HFFc6 (cell line): ENCODE results near the gene ATP1A3. TPM values are rescaled to one million over a fixed set of nuclear protein-coding genes. Genes with fewer than 3 reads are reported as not detected.
"Not testable (repeated sequence)": the region's sequence is repeated elsewhere in the genome, so short reads cannot be mapped to it uniquely, and the experiment has no call there.

Experiments
- DNase-seq: peaks from one replicate; pipeline ENCODE4 v3.0.0-alpha.2; 2018
- H3K27ac Mint-ChIP-seq: 2 replicates; pipeline ENCODE4 v1.8.0; 2020; ENCODE audit warnings: mild to moderate bottlenecking, mixed read lengths
- H3K27me3 Mint-ChIP-seq: 2 replicates; pipeline ENCODE4 v1.8.0; 2021; ENCODE audit warnings: mild to moderate bottlenecking, moderate library complexity, mixed read lengths; ENCODE audit not compliant: insufficient read depth
- H3K36me3 Mint-ChIP-seq: 2 replicates; pipeline ENCODE4 v1.8.0; 2021; ENCODE audit warnings: low read depth, mixed read lengths
- H3K4me1 Mint-ChIP-seq: 2 replicates; pipeline ENCODE4 v1.8.0; 2020; ENCODE audit warnings: low read depth, mixed read lengths
- H3K4me3 Mint-ChIP-seq: 2 replicates; pipeline ENCODE4 v1.8.0; 2020; ENCODE audit warnings: mild to moderate bottlenecking, moderate library complexity, mixed read lengths
- H3K9me3 Mint-ChIP-seq: 2 replicates; pipeline ENCODE4 v1.8.0; 2020; ENCODE audit warnings: mild to moderate bottlenecking, mixed read lengths
- CTCF ChIP-seq: fragments of 200-600 bp; sonication (generic); IDR thresholded peaks from 2 replicates; pipeline ENCODE4 v1.5.0; 2021; ENCODE audit warnings: antibody characterized with exemption, mild to moderate bottlenecking
- total RNA-seq, 6 experiments: library from RNA; stranded (reverse); fragmentation: NEBNext Ultra II Directional; extraction: Animal tissue kit (Norgen Biotek cat#: 25700); gene quantifications; 2 replicates in 1 of 6; 3 replicates in 5 of 6; pipeline ENCODE4 v1.2.3, GENCODE V29; 2021

ATP1A3 gene
- total RNA-seq, 6 experiments from 2014 or later, result 0.10 to 0.66 (median 0.33) TPM; not detected in 2

- peak; percentile 72 for DNase-seq
- H3K9me3 Mint-ChIP-seq, H3K4me1 Mint-ChIP-seq, H3K36me3 Mint-ChIP-seq: not testable (repeated sequence)
- Mint-ChIP-seq H3K27ac (peak overlapping the region; percentile 92), H3K4me3 (peak overlapping the region; percentile 90), H3K27me3 (peaks cover 29% of the 10 kb centered on the region)
- peak; percentile 99 for TF ChIP-seq CTCF
Measured at GRCh38 chr19:42034640-42035391, 40.8 kb upstream of the ATP1A3 start.

- no peaks in the 10 kb centered on the region for H3K36me3 Mint-ChIP-seq
- H3K27me3 Mint-ChIP-seq, result peaks cover 29% of the 10 kb centered on the region
- H3K9me3 Mint-ChIP-seq, result no peaks in the 10 kb centered on the region
- H3K27ac Mint-ChIP-seq, result no peak overlapping the region
- no peak for DNase-seq
- TF ChIP-seq CTCF, result no peak
- no peak overlapping the region for H3K4me3 Mint-ChIP-seq
- H3K4me1 Mint-ChIP-seq, result peaks cover 10% of the 10 kb centered on the region
Measured at GRCh38 chr19:42033413-42033812, 39.4 kb upstream of the ATP1A3 start.

GRCh38 chr19:42032431-42032830 is 38.4 kb upstream of the ATP1A3 start:
- peaks cover 29% of the 10 kb centered on the region for H3K27me3 Mint-ChIP-seq
- no peak for TF ChIP-seq CTCF
- peaks cover 10% of the 10 kb centered on the region for H3K4me1 Mint-ChIP-seq
- no peaks in the 10 kb centered on the region for H3K36me3 Mint-ChIP-seq
- H3K9me3 Mint-ChIP-seq, result no peaks in the 10 kb centered on the region
- H3K4me3 Mint-ChIP-seq, result no peak overlapping the region
- no peak overlapping the region for H3K27ac Mint-ChIP-seq
- DNase-seq, result no peak

GRCh38 chr19:42030645-42031440 is 36.8 kb upstream of the ATP1A3 start:
- no peak for DNase-seq
- Mint-ChIP-seq H3K9me3 (no peaks in the 10 kb centered on the region), H3K27ac (no peak overlapping the region), H3K27me3 (peaks cover 34% of the 10 kb centered on the region), H3K36me3 (no peaks in the 10 kb centered on the region), H3K4me1 (peaks cover 10% of the 10 kb centered on the region), H3K4me3 (no peak overlapping the region)
- no peak for TF ChIP-seq CTCF

GRCh38 chr19:42028304-42029216 is 34.5 kb upstream of the ATP1A3 start:
- H3K27ac Mint-ChIP-seq, result no peak overlapping the region
- H3K4me3 Mint-ChIP-seq, result no peak overlapping the region
- no peaks in the 10 kb centered on the region for H3K36me3 Mint-ChIP-seq
- H3K9me3 Mint-ChIP-seq, result no peaks in the 10 kb centered on the region
- H3K27me3 Mint-ChIP-seq, result peaks cover 34% of the 10 kb centered on the region
- peak; percentile 79 for TF ChIP-seq CTCF
- DNase-seq, result no peak
- H3K4me1 Mint-ChIP-seq, result peaks cover 22% of the 10 kb centered on the region
